GM12874 (cell line): ENCODE measurements around the gene HDAC4.

Source experiments
- TF ChIP-seq, protein P1 (sequence below): IDR thresholded peaks from 2 replicates; pipeline ENCODE4 v1.5.1; 2011; ENCODE audit warnings: low read depth, mild to moderate bottlenecking, control low read depth, low read length, moderate library complexity; ENCODE audit not compliant: insufficient read depth

The HDAC4 gene

DNA sequence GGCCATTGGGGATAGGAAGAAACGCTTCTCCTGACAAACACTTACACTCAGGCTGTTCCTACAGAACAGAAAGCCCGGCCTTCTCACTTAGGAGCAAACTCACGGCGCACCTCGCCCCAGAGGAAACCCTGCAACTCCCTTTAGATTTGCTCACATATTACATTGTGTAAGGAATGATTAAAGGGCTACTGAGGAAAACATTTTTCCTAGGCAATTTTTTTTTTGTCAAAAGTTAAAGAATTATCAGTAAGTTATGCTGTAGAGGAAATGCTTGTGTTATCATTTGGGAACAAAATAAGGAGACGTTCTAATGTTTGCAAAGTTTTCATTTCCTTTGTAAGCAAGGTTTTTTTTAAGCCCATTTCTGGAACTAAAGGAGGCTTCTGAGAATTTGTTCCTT lies 264.1 kb downstream of the HDAC4 start:
- TF ChIP-seq, protein P1, sequence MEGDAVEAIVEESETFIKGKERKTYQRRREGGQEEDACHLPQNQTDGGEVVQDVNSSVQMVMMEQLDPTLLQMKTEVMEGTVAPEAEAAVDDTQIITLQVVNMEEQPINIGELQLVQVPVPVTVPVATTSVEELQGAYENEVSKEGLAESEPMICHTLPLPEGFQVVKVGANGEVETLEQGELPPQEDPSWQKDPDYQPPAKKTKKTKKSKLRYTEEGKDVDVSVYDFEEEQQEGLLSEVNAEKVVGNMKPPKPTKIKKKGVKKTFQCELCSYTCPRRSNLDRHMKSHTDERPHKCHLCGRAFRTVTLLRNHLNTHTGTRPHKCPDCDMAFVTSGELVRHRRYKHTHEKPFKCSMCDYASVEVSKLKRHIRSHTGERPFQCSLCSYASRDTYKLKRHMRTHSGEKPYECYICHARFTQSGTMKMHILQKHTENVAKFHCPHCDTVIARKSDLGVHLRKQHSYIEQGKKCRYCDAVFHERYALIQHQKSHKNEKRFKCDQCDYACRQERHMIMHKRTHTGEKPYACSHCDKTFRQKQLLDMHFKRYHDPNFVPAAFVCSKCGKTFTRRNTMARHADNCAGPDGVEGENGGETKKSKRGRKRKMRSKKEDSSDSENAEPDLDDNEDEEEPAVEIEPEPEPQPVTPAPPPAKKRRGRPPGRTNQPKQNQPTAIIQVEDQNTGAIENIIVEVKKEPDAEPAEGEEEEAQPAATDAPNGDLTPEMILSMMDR = no peak

DNA sequence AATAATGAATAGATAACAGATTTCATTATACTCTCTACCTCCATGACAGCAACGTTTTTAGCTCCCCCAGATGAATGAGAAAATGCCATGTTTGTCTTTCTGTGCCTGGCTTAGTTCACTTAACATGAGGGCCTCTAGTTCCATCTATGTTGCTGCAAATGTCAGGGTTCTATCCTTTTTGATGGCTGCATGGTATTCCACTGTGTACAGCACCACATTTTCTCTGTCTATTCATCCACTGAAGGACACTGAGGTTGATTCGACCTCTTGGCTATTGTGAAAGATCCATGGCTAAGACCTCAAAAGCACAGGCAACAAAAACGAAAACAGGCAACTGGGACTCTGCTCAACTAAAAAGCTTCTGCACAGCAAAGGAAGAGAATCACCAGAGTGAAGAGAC lies 264.6 kb downstream of the HDAC4 start:
- TF ChIP-seq, protein P1 = no peak

DNA sequence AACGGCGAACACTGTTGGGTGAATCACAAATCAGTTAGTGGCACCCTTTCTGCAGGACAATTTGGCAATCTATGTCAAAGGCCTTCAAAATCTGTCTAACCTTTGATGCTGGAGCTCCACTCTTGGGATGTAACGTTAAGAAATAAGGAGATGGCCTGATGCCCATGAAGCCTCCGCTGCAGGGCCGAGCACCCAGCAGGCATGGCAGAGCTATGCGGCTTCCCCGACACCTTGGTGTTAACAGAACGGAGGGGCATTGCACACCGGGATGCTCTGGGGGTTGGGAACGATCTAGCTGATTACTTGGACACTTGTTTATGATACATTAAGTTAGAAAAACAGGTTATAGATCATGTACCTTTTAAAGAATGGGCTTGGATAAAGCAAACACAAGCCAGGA lies 265.3 kb downstream of the HDAC4 start:
- TF ChIP-seq, protein P1 = no peak

DNA sequence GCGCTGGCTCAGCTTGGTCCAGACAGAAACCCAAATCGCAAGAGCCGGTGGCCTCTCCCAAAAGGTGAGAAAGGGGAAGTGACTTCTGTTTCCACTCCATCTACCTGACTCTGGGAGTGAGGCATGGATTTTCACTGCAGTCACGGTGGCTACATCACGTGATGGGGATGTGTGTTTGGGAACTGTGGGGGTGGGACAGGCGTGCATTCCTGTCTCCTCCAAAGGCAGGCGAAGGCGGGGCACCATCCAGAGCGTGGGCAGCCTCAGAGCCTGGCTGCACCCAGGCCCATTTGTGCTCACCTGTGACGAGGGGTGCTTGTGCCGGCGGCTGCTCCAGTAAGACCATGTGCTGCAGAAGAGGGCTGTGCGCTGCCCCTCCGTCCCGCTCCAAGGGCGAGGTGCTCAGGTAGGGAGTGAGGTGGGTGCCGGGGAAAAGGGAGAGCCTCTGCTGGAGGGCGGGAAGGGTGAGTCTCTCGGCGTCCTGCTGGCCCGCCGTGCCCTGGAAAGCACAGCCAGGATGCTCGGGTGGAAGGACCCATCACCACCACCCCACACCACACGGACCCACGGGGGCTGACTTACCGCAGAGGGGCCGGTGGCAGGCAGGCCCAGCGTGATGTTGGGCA lies 266.8 kb downstream of the HDAC4 start:
- TF ChIP-seq, protein P1 = no peak

DNA sequence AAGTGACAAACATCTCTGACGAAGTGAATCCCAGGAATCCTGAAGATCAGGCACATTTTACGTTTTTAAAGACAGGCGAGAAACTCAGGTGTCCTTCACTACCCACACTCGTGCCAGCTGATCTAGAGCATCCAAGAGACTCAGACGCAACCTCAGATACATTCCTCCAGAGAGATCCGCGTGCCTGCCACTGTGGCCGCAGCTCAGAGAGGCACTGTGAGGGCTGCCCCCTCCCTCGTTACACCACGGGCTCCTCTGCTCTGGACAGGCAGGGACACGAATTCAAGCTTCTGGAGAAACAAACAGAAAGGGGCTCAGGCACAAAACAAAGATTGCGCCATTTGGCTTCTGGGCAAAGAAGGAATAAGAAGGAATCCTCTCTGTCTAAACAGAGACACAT lies 268.0 kb downstream of the HDAC4 start:
- TF ChIP-seq, protein P1 = no peak

DNA sequence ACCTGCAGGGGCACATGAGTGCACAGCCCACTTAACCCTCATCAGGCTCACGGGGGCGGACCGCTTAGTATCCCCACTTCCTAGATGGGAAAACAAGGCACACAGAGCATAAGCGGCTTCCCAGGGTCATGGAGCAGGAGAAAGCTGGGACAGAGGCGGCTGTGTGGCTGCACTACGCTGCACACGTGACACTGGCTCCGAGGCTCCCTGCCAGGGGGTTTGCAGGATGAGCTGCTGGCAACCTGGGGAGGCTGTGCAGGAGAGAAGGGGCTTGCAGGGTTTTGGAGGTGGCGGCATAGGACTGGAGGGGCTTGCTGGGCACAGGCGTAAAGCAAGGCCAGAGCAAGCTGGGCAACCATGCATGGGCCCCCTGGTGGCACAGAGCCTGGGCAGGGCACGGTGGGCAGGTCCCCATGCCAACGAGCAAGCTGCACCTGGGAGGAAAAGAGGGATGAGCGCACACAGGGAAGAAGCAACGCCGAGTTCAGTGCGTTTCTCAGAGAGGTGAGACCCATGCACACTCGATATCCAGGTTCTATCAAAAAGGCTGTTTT lies 268.6 kb downstream of the HDAC4 start:
- TF ChIP-seq, protein P1 = no peak

DNA sequence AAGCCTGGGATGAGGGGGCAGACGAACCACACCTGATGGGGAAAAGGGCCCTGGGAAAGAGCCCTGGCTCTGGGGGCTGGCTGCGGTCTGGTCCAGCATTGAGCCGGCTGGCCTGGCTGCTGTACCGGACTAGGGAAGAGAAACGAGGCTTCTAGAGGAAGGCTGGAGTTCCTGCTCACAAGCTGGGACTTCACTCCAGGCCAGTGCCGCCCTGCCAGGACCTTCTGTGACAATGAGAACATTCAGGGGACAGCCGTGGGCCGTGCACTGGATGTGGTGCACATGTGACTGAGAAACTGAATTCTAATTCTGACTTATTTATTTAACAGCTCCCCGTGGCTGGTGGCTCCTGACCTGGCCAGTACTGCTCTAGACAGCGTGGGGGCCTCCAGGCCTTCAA lies 269.3 kb downstream of the HDAC4 start:
- TF ChIP-seq, protein P1 = no peak
